Endothelial cell (in vitro differentiated cells): ENCODE data around the gene PPP2R2B. TPM values are rescaled to one million over a fixed set of nuclear protein-coding genes. Genes with fewer than 3 reads are reported as not detected.

Source experiments
- DNase-seq: peaks from one replicate; pipeline ENCODE4 v3.0.0; 2021; ENCODE audit warnings: low spot score
- H3K27ac Mint-ChIP-seq: one replicate; pipeline ENCODE4 v1.8.0; 2021; ENCODE audit warnings: mixed read lengths, inconsistent platforms; ENCODE audit not compliant: unreplicated experiment
- H3K27me3 Mint-ChIP-seq: one replicate; pipeline ENCODE4 v1.8.0; 2021; ENCODE audit warnings: mild to moderate bottlenecking, moderate library complexity, mixed read lengths, inconsistent platforms; ENCODE audit not compliant: unreplicated experiment
- H3K36me3 Mint-ChIP-seq: one replicate; pipeline ENCODE4 v1.8.0; 2021; ENCODE audit warnings: mild to moderate bottlenecking, low read depth, mixed read lengths, inconsistent platforms; ENCODE audit not compliant: unreplicated experiment
- H3K4me1 Mint-ChIP-seq: one replicate; pipeline ENCODE4 v1.8.0; 2021; ENCODE audit warnings: mild to moderate bottlenecking, mixed read lengths, inconsistent platforms; ENCODE audit not compliant: unreplicated experiment
- H3K4me3 Mint-ChIP-seq: one replicate; pipeline ENCODE4 v1.8.0; 2021; ENCODE audit warnings: mild to moderate bottlenecking, mixed read lengths, inconsistent platforms; ENCODE audit not compliant: unreplicated experiment
- H3K9me3 Mint-ChIP-seq: one replicate; pipeline ENCODE4 v1.8.0; 2021; ENCODE audit warnings: mixed read lengths, inconsistent platforms; ENCODE audit not compliant: unreplicated experiment
- CTCF ChIP-seq: fragments of 200-600 bp; sonication (generic); IDR thresholded peaks from one replicate; pipeline ENCODE4 v1.5.0; 2021; ENCODE audit warnings: antibody characterized with exemption; ENCODE audit not compliant: unreplicated experiment
- total RNA-seq: library from RNA; stranded (reverse); fragmentation: NEBNext Ultra II Directional; extraction: Animal tissue kit (Norgen Biotek cat#: 25700); gene quantifications from one replicate; pipeline ENCODE4 v1.2.1, GENCODE V29; 2021; ENCODE audit not compliant: unreplicated experiment

Gene PPP2R2B
- total RNA-seq, 1 donor from 2014 or later, result 0.59 TPM

GRCh38 chr5:146660376-146660960, 218.1 kb downstream of the PPP2R2B start:
- no peak for TF ChIP-seq CTCF
- H3K27ac Mint-ChIP-seq, result no peak overlapping the region
- no peaks in the 10 kb centered on the region for H3K4me1 Mint-ChIP-seq
- no peak for DNase-seq
- H3K36me3 Mint-ChIP-seq, result no peaks in the 10 kb centered on the region
- no peak overlapping the region for H3K4me3 Mint-ChIP-seq
- no peaks in the 10 kb centered on the region for H3K9me3 Mint-ChIP-seq
- peaks cover 2% of the 10 kb centered on the region for H3K27me3 Mint-ChIP-seq

DNA sequence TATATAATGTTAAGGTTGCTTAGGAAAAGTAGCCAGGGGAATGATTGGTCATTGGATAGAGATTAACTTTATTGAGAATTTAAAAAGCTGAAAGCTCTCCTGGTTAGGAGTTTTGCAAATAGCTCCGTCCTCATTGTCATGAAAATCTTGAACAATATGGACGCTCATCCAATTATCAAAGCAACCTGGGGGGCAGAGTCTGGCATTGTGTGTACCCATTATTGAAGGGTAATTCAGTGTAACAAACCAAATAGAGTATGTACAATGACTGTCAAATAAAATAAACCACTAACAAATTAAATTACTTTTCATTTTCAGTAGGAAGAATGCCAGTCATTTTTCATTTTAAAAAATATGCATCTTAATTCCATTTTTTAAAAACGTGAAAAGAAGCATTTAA, 218.6 kb downstream of the PPP2R2B start:
- Mint-ChIP-seq H3K9me3 (no peaks in the 10 kb centered on the region), H3K4me3 (no peak overlapping the region), H3K27me3 (peaks cover 5% of the 10 kb centered on the region), H3K36me3 (no peaks in the 10 kb centered on the region), H3K27ac (no peak overlapping the region), H3K4me1 (no peaks in the 10 kb centered on the region)
- no peak for DNase-seq
- no peak for TF ChIP-seq CTCF

GRCh38 chr5:146656703-146657102, 221.9 kb downstream of the PPP2R2B start:
- Mint-ChIP-seq H3K27ac (no peak overlapping the region), H3K4me1 (peaks cover 2% of the 10 kb centered on the region), H3K27me3 (peaks cover 6% of the 10 kb centered on the region), H3K4me3 (no peak overlapping the region), H3K36me3 (no peaks in the 10 kb centered on the region), H3K9me3 (no peaks in the 10 kb centered on the region)
- no peak for TF ChIP-seq CTCF
- no peak for DNase-seq

DNA sequence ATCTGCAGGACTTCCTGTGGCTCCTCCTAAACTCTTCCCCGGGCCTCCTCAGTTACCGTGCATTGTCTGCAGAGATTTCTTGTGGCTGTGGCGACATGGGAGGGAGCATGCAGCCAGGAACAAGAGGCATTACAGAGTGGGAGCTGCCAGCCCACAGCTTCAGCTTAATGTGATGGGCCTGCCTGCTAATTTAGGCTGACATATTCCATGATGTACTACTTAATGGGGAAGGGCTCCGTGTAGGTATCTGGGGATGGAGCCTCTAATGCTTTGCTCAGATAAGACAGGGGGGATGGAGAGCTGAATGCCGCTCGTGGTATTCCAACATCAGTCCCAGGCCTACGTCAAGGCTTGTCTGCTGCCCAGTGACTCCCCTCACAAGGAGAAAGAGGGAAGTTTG, 225.0 kb downstream of the PPP2R2B start:
- no peak overlapping the region for H3K27ac Mint-ChIP-seq
- no peaks in the 10 kb centered on the region for H3K36me3 Mint-ChIP-seq
- DNase-seq, result no peak
- H3K4me1 Mint-ChIP-seq, result peaks cover 2% of the 10 kb centered on the region
- TF ChIP-seq CTCF, result no peak
- H3K4me3 Mint-ChIP-seq, result no peak overlapping the region
- no peaks in the 10 kb centered on the region for H3K9me3 Mint-ChIP-seq
- peaks cover 6% of the 10 kb centered on the region for H3K27me3 Mint-ChIP-seq

DNA sequence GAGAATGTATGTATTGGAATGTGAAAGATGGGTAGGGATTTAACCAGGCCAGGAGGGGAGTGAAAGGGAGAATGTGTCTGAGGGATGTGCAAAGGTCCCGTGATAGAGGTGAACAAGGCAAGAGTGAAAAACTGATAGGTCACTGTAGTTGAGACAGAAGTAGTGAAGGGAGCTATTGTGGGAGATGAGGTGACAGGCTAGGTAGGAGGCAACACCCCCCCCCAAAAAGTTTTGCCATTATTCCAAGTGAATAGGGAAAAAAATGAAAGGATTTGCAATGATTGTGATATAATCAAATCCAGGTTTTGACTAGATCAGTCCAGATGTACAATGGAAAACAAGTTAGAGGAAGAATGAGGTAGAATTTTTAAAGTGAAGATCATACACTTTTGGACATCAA, 226.0 kb downstream of the PPP2R2B start:
- Mint-ChIP-seq H3K9me3 (no peaks in the 10 kb centered on the region), H3K4me1 (peaks cover 2% of the 10 kb centered on the region), H3K27ac (no peak overlapping the region), H3K27me3 (peaks cover 6% of the 10 kb centered on the region), H3K4me3 (no peak overlapping the region), H3K36me3 (no peaks in the 10 kb centered on the region)
- TF ChIP-seq CTCF, result no peak
- DNase-seq, result no peak
